Cardiac fibroblast (primary cell): ENCODE data around the gene SHE.
"Not testable (repeated sequence)": the region's sequence is repeated elsewhere in the genome, so short reads cannot be mapped to it uniquely, and the experiment has no call there.

Experiments
- DNase-seq, 2 donors: peaks; one replicate each; pipeline versions ENCODE4 v3.0.0 to v3.0.0-alpha.2; 2010; ENCODE audit warnings: low read depth in 2 of 2
- H3K4me3 ChIP-seq, 2 donors: replicated peaks in 1 of 2; 1 replicate in 1 of 2; 2 replicates in 1 of 2; pipeline ENCODE4 v1.5.1; 2011; ENCODE audit warnings: low read depth in 2 of 2, low read length in 2 of 2, mild to moderate bottlenecking in 2 of 2, moderate library complexity in 1 of 2
- TF ChIP-seq, protein P1 (sequence below): IDR thresholded peaks from one replicate; pipeline ENCODE4 v1.5.1; 2011; ENCODE audit warnings: low read depth, mild to moderate bottlenecking, low read length, inconsistent platforms

SHE gene

DNA sequence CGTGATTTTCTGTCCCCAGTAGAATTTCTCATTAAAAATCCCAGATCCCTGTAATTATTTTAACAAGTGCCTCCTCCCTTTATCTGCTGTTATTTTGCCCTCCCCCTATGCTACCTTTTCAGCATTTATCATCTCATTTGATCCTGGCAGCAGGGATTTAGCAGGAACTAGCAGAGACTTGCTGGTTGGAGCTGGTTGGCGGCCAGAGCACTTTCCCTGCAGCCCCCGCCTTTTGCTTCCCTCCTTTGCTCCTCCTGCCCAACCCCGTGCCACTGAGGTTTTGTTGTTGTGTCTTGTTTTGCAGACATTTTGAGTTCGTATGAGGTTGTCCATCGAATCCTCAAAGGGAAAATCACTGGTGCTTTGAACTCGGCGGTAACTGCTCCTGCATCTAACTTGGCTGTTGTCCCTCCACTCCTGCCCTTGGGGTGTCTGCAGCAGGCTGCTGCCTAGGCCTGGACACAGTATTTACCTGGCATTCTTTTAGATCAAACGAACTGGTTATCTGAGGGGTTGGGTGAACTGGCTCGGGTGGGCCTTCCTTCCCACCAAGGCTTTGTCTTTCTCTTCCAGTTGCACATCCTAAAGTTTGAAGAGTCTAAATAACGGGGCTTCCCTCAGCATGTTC is 45.0 kb upstream of the SHE start:
- TF ChIP-seq, protein P1, sequence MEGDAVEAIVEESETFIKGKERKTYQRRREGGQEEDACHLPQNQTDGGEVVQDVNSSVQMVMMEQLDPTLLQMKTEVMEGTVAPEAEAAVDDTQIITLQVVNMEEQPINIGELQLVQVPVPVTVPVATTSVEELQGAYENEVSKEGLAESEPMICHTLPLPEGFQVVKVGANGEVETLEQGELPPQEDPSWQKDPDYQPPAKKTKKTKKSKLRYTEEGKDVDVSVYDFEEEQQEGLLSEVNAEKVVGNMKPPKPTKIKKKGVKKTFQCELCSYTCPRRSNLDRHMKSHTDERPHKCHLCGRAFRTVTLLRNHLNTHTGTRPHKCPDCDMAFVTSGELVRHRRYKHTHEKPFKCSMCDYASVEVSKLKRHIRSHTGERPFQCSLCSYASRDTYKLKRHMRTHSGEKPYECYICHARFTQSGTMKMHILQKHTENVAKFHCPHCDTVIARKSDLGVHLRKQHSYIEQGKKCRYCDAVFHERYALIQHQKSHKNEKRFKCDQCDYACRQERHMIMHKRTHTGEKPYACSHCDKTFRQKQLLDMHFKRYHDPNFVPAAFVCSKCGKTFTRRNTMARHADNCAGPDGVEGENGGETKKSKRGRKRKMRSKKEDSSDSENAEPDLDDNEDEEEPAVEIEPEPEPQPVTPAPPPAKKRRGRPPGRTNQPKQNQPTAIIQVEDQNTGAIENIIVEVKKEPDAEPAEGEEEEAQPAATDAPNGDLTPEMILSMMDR: no peak
- no peak overlapping the region for H3K4me3 ChIP-seq
- no peak for DNase-seq

DNA sequence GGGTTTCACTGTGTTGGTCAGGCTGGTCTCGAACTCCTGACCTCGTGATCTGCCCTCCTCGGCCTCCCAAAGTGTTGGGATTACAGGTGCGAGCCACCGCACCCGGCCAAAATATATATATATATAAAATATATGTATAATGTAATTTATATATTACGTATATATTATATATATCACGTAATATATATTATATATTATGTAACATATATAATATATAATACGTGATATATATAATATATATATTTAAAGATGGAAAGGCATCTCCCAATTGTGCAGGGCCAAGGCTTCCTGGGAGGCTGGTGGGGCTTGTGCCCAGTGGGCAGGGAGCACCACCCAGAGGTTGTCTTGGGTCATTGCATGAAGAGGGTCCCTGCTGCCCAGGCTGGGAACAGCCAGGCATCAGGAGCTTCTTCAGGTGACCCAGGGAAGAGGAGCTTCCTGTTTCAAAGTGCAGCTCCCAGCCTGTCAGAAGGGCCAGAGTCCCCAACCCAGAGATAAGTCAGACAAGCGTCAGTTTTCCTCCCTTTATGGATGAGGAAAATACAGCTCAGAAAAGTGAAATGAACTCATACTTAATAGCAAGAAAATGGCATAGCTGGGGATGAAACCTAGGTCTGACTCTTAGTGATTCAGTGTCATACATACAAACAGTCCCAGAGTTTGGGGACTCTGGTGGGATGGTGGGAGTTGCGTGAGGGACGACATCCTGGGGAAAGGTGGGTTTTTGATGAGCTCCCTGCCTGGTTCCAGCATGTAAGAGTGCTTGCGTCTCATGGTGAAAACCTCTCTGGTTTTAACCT is 44.3 kb upstream of the SHE start:
- no peak overlapping the region for H3K4me3 ChIP-seq
- peak; percentile 70 to 76 for DNase-seq
- TF ChIP-seq, protein P1: peak; percentile 91

DNA sequence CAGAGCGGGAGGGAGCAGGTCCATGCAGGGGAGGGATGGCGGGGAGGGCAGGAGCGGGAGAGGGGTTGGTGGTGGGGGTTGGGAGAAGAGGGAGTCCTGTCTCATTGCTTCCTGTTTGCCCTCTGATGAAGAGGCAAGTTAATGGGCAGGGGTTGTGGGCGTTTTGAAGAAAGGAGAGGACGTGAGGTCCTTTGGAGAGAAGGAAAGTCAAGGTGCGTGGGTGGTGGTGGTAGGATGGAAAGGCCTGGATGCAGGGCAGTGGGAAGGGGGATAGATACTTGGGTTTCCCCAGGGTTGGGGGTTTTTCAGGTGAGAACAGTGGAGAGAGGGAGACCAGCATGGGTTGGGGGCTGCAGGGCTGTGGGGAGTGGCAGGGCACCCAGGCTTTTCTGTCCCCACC is 39.0 kb upstream of the SHE start:
- TF ChIP-seq, protein P1: no peak
- no peak for DNase-seq
- H3K4me3 ChIP-seq: no peak overlapping the region

DNA sequence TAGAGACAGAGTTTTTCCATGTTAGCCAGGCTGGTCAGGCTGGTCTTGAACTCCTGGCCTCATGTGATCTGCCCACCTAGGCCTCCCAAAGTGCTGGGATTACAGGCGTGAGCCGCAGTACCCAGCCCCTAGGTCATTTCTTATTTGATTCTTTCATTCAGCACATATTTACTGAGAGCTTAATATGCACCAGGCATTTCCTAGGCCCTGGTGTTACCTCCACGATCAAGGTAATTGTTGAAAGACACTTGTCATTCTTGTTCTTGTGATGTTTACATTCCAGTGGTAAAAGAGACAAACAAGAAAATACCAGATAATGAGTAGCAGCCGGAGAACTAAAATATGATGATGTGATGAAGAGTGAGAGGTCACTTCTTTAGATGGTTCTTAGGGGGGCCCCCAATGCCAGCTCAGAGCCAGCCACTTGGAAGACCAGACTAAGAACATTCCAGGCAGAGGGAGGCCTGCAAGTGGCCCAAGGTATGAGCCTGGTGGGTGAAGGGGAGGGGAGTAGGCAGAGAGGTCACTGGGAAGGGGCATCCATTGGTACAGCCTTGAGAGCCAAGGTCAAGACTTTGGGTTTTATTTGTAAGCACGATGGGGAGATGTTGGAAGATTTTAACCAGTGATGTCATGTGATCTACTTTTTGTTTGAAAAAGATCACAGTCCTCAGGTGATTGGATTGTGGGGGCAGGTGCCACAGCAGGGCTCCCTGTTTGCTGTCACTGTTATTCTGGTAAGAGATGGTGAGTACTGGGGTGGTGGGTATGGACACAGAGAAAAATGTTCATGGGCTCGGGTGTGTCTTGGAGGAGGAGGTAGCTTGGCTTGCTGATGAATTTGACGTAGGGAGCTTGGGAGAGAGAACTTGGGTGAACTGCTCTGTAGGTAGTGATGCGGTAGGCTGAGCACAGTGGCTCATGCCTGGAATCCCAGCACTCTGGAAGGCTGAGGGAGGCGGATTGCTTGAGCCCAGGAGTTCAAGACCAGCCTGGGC is 37.6 kb upstream of the SHE start:
- no peak overlapping the region for H3K4me3 ChIP-seq
- no peak for DNase-seq
- TF ChIP-seq, protein P1: no peak

DNA sequence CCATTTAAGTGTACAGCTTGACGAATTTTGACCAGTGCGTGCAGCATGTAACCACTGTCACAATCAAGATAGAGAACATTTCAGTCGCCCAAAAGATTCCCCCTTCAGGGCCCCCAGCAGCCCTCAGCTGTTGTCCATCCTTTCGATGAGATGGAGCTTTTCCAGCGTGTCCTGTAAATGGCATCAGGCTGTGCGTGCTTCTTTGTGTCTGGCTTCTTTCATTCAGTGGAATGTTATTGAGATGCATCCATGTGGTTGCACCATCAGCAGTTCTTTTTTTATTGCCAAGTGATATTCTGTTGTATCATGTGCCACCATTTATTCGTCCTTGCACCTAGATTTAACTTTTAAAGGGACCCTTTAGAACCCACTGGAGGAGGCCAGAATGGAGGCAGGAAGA is 34.4 kb upstream of the SHE start:
- TF ChIP-seq, protein P1: no peak
- H3K4me3 ChIP-seq: no peak overlapping the region
- no peak for DNase-seq

DNA sequence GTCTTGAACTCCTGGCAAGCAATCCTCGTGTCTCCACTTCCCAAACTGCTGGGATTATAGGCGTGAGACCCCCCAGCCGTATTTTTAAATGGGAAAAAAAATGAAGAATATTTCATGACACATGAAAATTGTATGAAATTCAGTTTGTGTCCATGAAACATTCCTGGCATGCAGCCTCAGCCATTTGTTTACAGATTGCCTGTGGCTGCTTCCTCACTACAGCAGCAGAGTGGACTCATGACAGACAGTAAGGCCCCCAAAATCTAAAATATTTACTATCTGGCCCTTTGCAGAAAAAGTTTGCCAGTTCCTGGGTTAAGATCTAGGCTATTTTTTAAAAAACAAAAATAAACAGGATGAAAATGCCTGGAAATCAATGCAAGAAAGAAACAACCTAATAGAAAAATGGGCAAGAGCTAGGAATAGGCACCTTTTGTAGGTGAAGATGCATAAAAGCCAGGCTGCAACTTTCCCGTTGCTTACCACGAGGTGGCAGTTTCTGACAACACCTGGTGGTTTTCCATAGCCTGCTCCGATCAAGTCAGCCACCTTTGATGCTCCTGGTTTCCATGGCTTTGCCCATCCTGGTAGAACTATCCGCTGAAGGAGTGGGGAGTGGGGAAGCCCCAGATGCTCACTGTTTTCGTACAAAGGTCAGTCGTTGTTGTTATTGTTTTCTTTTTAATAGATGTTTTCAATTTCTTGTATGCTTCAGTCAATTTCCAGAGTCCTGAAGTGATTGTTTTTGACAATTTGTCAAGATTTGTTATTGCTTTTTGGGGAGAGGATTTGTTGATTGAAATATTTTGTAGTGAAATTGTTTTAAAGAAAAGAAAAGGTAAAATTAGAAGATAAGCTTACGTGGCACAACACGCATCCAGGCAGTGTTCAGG is 32.0 kb upstream of the SHE start:
- no peak overlapping the region for H3K4me3 ChIP-seq
- TF ChIP-seq, protein P1: peak; percentile 44
- peak; percentile 27 to 38 for DNase-seq

DNA sequence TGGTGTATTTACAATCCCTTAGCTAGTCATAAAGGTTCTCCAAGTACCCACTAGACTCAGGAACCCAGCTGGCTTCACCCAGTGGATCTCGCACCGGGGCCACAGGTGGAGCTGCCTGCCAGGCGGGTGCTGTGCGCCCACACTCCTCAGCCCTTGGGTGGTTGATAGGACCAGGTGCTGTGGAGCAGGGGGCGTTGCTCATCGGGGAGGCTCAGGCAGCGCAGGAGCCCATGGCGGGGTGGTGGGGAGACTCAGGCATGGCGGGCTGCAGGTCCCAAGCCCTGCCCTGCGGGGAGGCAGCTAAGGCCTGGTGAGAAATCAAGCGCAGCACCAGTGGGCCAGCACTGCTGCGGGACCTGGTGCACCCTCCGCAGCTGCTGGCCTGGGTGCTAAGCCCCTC is 29.7 kb upstream of the SHE start:
- not testable (repeated sequence) for DNase-seq, H3K4me3 ChIP-seq
